LNCAP (cell line): ENCODE data around the gene GRM4.

Experiments used
- CTCF ChIP-seq: fragments of 450-650 bp; IDR thresholded peaks from 2 replicates; pipeline ENCODE4 v1.5.1; 2017; ENCODE audit warnings: mild to moderate bottlenecking

Gene GRM4

DNA sequence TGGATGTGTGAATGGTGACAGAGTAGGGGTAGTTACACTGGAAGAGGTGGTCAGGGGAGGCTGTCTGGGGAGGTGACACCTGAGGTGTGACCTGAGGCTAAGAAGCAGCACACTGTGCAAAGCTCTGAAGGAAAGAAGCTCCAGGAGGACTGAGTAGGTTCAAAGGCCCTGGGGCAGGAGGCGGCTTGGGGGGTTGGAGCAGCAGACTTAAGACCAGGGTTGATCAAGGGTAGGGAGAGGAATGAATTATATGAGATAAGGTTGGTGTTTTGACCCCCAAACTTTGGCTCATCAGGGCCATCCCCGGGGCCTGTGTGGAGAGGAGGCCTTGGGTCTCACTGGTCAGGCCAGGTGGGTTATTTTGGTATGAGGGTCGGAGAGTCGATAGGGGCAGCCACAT, 166.1 kb downstream of the GRM4 start:
- no peak for TF ChIP-seq CTCF

DNA sequence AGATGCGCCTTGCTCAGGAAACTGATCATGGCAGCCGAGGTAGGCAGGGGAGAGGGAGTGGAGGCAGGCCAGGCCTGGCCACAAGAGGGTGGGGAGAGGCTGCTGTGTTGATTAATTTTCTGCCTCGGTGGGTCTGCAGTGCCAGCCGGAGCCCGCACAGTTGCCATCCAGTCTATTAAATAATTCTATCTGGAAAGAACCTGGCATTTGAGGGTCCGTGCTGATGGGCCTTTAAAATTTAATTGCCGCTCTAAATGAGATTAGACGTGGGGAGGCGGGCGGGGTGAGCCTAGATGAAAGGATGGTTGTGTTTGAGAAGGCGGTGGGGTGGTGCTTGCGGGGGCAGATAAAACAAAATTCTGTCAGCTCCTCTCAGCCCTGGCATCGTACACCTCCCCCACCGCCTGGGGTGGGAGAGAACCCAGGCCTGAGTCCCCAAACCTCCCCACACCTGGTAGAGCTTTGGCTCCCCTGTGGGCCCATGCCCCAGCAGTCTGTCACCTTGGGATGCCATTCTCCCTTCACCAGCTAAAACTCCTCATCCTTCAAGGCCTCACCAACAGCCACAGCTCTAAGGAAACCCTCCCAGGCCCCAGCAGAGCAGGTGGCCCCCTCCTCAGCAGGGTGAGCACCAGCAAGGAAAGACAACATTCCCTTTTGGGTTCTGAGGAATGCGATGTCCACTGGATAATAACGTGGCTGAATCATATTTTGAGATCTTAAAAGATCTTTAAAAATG, 167.3 kb downstream of the GRM4 start:
- TF ChIP-seq CTCF = no peak

DNA sequence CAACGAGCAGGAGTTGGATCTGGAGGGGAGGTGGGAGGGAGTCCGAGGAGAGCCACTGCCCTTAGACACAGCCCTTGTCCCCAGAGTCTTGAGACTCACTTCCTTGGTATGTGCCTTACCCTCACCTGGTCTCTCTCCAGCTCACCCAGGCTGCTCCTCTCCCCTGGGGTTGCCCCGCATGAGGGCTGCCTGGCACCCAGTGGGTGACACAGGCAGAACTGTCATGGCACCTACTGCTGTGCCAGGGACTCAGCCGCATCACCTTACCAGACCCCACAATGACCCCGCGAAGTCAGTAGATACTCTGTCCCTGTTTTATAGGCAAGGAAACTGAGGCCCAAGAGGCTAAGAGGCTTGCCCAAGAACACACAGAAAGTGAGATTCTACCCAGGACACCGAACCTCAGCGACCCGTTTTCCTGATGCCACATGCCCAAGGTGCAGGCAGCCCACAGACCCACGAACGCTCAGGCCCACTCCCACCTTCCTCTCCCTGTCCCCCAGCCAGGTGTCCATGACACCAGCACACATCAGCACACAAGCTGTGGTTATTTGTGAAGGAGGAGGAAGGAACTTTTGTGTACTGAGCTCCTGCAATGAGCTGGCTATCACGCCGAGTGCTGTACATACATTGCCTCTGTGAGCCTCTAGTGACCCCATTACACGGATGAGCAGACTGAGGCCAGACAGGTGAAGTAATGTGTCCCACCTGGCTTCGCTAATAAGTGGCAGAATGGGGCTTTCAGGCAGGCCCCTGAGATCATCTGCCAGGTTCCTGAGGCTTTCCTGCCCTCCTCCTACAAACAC, 168.1 kb downstream of the GRM4 start:
- TF ChIP-seq CTCF = no peak

DNA sequence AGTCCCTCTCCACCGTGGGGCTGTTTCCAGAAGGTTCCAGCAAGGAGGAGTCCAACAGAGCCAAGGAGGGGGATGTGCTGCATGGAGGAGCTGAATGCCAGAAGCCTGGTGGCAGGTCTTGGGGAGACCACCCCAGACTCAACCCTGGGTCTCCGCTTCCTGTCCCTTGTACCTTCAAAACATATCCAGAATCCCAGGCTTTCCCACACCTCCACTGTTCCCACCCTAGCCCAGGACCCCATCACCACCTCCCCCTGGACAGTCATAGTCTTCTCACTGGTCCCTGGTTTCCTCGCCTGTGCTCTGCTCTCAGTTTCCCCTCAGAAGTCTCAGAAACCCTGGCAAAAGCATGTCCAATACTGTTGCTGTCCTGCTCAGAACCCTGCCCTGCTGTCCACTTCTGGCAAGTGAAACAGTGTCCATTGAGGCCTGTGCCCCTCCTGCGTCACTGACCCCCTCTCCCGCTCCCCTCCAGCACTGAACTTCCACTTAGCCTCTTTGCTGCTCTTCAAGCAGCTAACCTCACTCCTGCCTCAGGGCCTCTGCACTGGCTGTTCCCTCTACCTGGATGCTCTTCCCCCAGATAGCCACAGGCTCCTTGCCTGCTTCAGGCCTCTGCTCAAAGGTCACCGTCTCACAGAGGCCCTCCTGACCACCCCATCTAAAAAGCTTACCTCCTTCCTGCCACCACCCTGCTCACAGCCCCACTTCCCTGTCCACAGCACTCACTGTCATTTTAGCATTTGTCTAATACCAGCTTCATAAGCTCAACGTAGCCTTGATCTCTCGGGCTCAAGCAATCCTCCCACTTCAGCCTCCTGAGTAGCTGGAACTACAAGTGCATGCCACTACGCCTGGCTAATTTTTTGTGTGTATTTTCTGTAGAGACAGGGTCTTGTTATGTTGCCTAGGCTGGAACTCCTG, 169.2 kb downstream of the GRM4 start:
- no peak for TF ChIP-seq CTCF

- TF ChIP-seq CTCF = no peak
These were observed 170.0 kb downstream of the GRM4 start for GRCh38 chr6:33975661-33976436.

- no peak for TF ChIP-seq CTCF
These were observed 171.4 kb downstream of the GRM4 start for GRCh38 chr6:33974471-33974870.

GRCh38 chr6:33974030-33974429, 171.9 kb downstream of the GRM4 start:
- no peak for TF ChIP-seq CTCF
